HG03060 (cell line): ENCODE data around the gene ADGRE1.

Source experiments
- ATAC-seq: cut with Tn5 transposase; IDR thresholded peaks from one replicate; pipeline ENCODE4 v1.9.1; 2021; ENCODE audit warnings: low read depth, moderate number of reproducible peaks; ENCODE audit not compliant: unreplicated experiment

The ADGRE1 gene

DNA sequence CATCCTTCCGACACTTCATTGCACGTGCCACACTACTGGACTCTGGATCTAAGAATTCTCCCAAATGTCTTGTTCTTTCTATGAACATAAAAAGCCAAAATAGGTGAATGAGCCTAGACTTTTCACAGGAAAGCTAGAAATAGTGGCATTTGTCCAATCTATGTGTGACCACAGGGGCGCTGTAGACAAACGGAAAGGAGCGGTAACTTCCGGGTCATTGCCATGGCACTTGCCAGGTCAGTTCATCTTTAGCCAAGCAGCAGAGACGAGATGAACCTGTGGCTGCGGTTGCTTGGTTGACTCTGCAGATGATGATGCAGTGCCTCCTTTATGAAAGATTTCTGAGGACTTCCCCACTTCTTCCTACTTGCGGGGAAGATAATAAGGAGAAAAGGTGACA is 65.6 kb downstream of the ADGRE1 start:
- no peak for ATAC-seq

DNA sequence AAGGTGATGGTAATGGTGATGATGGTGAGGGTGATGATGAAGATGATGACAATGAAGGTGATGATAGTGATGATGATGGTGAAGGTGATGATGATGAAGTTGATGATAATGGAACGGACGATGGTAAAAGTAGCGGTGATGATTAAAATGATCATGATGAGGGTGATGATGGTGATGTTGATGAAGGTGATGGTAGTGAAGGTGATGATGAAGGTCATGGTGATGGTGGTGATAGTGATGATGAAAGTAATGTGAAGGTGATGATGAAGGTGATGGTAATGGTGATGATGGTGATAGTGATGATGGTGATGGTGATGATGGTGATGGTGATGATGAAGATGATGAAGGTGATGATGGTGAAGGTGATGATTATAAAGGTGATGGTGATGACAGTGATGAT is 67.7 kb downstream of the ADGRE1 start:
- ATAC-seq: no peak

DNA sequence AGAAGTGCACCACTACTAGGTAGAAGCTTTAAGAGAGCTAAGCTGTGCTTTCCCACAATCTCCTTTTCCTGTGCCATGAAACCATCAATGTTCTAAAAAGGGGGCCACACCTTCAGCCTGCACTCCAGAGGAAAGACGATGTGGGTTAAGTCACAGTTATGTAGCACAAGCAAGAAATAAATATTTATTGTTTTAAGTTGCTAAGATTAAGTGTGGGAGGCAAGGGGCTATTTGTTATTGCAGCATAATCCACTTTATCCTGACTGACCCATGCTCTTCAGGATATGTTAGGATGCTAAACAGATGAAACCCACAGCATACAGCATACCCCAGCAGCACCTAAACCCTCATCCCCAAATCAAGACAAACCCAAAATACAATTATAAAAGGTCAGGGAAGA is 69.2 kb downstream of the ADGRE1 start:
- ATAC-seq: no peak

DNA sequence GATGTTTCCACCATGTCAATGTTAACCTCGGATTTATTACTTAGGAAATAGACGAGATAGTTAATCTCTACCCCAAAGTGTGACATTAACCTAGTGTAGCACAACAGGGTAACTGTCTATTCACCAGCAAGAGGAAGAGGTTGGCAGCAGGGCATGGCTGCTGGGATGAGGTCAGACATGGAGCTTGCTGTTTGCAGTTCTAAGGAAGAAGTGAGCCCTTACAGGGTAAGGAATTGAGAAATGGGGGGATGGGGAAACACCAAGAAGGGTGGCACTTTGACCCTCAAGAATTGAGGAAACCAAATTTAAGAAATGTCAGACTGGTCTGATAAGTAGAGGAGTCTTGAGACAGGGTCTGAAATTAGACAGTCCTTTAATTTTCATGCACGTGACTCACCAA is 71.4 kb downstream of the ADGRE1 start:
- no peak for ATAC-seq

DNA sequence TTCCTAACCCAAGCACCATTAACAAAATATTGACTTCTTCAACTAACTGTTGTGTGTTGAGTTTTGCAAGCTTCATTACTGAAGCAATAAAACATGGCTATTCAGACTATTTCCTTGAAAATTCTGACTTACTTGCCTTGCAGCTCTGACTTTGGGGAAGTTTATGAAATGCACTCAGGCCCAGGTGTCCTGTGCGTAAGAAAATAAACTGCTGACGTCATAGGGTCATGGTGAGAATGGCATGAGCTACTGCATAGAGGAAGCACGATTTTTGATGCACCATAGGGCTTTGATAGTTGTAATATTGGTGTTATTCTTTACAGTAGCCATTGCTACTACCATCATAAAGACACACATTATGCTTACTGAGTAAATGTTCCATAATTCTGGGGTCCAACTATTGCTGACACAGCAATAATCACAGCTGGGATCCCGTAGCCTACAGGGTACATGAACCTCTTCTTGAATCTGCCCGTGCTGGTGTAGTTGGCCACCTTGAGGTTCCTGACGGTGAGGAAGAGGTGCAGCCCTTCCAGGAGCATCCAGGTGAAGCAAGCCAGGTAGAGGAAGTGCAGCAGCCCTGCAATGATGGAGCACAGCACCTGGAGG is 76.0 kb downstream of the ADGRE1 start:
- no peak for ATAC-seq

DNA sequence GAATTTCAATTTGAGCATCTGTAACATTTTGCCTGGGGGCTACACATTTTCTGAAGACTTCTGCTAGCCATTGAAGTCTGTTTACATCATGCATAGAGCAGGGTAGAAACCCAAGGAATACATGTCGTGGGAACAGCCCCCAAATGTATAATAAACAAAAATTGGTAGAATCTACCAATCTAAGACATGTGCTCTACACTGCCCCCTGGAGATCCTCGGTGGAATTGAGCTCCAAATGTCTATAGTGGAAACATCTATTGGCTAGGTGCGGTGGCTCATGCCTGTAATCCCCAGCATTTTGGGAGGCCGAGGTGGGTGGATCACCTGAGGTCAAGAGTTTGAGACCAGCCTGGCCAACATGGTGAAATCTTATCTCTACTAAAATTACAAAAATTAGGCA is 76.6 kb downstream of the ADGRE1 start:
- no peak for ATAC-seq

DNA sequence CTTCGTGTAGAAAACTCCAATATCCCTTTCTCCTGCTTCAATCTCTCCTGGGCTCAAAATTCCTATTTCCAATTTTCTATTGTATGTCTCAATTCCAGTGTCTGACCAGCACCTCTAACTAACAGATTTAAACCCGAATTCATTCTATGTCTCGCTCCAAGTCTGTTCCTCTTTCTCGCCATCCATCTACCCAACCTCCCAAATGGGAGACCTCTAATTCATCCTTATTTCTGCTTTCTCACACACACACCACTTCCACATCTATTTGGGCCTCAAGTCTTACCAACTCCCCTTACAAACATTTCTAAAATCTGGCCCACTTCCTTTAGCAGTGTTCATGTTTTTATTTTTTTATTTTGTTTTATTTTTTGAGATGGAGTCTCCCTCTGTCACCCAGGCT is 80.6 kb downstream of the ADGRE1 start:
- no peak for ATAC-seq

DNA sequence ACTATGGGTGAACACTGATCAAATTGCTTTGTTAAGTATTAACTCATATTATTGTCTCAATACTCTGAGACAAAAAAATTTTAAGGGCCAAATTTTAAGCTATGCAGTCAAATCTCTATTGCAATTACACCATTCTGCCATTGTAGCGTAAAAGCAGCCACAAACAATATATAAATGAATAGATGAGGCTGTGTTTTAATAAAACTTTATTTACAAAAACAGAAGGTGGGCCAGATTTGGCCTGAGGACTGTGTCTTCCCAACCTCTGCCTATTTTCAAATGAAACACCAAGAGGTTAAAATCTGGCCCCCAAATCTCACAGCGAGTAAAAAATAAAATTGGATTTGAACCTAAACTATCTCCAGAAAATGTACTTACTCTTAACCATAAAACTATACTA is 82.1 kb downstream of the ADGRE1 start:
- ATAC-seq: no peak

DNA sequence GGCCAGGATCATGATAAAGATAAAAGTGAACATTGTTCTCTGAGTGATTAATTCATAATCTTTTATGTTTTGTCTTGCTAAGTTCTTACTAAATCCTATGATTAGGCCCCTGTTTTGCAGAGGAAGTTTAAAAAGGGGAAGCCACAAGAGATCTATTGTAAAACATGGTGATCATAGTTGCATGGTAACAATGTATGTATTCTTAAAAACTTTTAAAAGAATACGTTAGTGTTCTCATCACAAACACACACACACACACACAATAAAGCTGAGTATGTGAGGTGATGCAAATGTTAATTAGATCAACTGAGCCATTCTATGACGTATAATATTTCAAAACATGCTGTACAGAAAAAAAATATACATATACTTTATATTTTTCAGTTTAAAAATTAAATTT is 82.6 kb downstream of the ADGRE1 start:
- no peak for ATAC-seq

DNA sequence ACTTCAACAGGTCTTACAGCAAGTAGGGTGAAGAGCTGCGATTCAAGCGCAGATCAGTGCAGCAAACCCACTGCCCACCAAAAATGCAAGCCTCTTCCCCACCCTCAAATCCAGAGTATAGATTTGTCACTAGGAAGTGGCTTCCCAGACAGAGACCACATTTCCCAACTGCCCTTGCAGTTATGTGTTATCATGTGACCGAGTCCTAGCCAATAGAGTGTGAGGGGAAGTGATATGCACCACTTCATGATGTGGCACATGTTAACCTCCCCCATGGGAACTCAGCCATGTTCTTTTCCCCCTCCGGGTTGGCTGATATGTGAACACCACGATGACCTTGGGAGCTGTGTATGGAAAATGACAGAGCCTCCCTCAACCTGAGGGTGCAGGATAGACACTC is 83.1 kb downstream of the ADGRE1 start:
- no peak for ATAC-seq

DNA sequence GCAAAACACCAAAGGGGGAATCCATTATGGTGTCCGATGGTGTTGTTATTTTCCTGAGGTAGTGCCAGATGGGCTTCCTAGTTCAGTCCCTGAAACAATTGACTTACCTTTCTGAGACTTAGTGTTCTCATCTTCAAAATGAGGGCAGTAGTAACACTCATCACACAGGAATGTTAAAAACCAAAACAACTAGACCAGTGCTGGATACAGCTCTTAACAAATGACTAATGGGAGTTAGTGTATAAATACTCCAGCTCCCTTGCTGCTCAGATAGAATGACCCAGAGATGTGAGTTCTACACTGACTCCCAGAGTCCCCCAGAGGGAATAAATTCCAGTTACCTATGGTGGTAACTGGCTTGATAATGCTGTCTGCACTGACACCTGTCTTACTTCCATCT is 84.0 kb downstream of the ADGRE1 start:
- ATAC-seq: no peak

DNA sequence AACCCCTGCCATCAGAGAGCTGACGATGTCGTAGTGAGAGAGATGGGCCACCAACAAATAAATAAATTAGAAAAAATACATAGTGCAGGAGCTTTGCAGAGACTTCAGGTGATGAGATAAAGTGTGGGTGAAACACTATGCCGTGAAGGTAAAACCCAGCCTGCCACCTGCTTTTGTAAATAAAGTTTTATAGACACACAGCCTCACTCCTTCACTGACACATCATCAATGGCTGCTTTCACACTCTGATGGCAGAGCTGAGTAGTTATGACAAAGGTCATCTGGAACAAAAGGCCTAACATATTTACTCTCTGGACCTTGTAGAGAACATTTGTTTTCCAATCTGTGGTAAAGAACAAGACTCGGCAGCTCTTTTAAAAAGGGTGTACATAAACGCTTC is 88.8 kb downstream of the ADGRE1 start:
- no peak for ATAC-seq

DNA sequence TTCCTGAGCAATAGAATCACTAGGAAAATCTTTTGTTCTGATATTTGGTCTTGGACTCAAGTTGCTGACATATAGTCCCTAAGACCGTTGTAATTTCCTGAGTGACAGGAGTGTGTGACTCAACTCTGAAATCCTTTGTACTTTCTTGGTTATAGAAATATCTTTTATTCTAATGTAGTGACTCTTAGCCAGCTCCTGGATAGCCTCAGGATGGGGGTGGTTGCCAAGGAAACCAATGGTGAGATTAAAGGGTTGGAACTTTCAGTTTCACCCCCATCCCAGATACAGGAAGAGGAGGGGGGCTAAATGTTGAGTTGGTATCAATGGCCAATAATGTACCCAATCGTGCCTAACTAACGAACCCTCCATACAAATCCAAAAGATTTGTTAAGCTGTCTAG is 92.0 kb downstream of the ADGRE1 start:
- no peak for ATAC-seq

DNA sequence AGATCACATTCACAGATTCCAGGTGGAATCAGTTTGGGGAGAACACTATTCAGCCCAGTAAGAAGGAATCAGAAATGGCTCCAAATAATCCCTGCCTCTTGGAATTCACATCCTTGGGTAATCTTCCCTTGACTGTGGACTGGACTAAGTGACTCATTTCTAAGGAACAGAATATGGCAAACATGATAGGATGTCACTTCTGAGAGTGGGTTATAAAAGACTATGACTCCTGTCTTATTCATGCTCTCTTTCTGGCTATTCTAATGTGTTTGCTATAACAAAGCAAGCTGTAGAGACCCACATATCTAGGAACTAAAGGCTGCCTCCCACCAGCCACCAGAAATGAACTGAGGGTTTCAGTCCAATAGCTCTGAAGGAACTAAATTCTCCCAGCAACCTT is 96.1 kb downstream of the ADGRE1 start:
- no peak for ATAC-seq

DNA sequence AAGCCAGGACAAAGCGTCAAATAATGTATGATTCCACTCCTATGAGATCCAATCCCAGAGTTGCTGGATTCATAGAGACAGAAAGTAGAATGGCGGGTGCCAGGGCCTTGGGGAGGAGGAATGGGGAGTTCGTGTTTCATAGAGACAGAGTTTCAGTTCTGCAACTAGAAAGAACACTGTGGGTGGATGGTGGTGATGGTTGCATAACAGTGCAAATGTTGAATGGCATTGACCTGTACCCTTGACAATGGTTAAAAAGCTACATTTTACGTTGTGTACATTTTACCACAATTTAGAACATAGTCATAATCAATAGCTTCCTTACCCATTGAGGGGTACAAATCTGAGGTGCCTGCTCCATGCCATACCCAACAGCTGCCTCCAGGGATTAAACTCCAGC is 100.5 kb downstream of the ADGRE1 start:
- no peak for ATAC-seq

DNA sequence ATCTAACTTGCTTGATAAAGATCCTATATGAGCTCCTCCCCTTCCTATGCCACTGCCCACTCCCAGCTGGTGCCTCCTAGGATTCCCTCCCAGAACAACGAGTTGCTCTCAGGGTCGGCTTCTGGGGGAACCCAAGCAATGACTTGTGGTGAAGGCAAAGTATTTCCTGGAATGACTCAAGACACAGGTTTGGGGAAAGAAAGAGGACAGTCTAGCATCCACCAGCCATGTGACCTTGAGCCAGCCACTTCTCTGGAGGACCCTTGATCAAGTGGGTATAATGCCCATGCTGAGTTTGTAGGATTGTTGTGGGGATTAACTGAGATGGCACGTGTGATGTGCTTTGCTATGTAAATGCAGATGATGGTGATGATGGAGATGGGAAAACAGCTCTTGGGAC is 100.9 kb downstream of the ADGRE1 start:
- ATAC-seq: no peak
